ENCODE measurements around the gene TCN1.
A peak's percentile ranks its signal among the peaks of the same experiment; 100 is the strongest.
"Not testable (repeated sequence)": the region's sequence is repeated elsewhere in the genome, so short reads cannot be mapped to it uniquely, and the experiment has no call there.

Gene TCN1

GRCh38 chr11:59841514-59841913 lies 24.8 kb downstream of the TCN1 start:
- H3K4me3 ChIP-seq (ENCODE audit: low read depth, low read length), result no peak overlapping the region
- TF ChIP-seq CTCF (IDR thresholded peaks at IDR 0.05; ENCODE audit: low read depth, low read length), result no peak

DNA sequence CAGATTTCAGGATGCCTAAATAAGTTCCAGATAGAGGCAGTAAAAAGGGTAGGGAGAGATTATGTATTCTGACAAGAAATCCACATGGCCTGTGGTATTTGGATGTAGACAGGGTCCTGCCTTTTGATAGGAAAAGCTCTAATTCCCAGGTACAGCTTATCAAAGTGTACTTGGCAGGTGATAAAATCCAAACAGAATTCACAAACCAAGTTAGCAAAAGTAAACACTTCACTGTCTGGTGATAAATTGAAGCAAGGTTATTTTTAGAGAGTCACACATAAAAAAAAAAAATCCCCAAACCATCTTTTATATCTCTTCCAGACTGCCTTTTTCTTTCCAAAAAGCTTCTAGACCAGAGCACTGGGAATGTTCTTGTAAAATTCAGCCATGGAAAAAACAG lies 26.7 kb downstream of the TCN1 start:
- no peak for TF ChIP-seq CTCF (IDR thresholded peaks at IDR 0.05; ENCODE audit: low read depth, low read length)
- H3K4me3 ChIP-seq (ENCODE audit: low read depth, low read length), result no peak overlapping the region

- no peak for TF ChIP-seq CTCF (IDR thresholded peaks at IDR 0.05; ENCODE audit: low read depth, low read length)
These were observed 32.7 kb downstream of the TCN1 start for GRCh38 chr11:59833602-59834001.

GRCh38 chr11:59829358-59829757 lies 36.9 kb downstream of the TCN1 start:
- H3K4me3 ChIP-seq (ENCODE audit: low read depth, low read length), result no peak overlapping the region
- TF ChIP-seq CTCF (IDR thresholded peaks at IDR 0.05; ENCODE audit: low read depth, low read length), result no peak

More at GRCh38 chr11:59833602-59834001, 32.7 kb downstream of the TCN1 start:
- no peak overlapping the region for H3K4me3 ChIP-seq (ENCODE audit: low read depth, low read length)

DNA sequence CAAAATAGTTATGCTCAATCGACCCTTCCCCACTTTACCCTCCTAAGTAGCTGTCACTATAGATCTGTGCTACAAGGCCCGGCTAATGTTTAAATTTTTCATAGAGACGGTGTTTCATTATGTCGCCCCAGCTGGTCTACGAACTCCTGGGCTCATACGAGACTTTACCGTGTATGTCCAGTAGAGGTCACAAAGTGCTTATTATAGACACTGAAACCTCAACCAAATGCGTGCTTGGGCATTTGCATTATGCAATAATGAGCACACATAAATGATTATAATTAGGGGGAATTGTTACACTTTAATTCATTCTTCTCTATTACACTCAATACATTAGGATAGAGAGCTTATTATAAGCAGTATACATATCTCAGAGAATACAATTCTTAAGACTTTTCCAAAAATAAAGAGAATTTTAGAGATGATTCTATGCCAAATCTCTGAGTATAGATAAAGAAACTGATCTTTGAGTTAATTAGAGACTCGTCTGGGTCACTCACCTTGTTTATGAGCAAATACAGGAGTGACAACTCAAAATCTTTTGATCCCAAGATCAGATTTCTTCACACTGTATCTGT lies 43.2 kb downstream of the TCN1 start:
- peak; percentile 50 for TF ChIP-seq CTCF (IDR thresholded peaks at IDR 0.05; ENCODE audit: low read depth, low read length)

DNA sequence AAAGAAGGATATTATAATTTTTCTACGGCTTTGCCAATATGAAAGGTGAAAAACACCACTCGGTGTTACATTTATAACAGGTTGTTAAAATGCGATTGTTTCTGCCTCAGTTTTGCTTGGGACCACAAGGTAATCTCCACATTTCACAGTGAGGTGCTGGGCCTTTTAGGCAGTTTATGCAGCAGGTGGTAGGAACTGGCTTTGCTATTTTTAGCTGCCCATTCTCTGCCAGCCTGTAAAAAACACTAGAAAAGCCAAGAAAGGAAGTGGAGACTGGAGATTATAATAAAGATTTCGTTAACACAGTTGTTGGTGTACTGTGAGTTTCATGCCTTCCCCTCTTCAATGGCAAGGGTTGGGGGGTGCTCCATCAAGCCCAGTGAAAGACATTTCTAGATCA lies 47.7 kb downstream of the TCN1 start:
- H3K4me3 ChIP-seq (ENCODE audit: low read depth, low read length), result no peak overlapping the region
- TF ChIP-seq CTCF (IDR thresholded peaks at IDR 0.05; ENCODE audit: low read depth, low read length), result no peak

More for the DNA sequence above, 43.2 kb downstream of the TCN1 start:
- no peak overlapping the region for H3K4me3 ChIP-seq (ENCODE audit: low read depth, low read length)

- not testable (repeated sequence) for H3K4me3 ChIP-seq (ENCODE audit: low read depth, low read length)
These were observed 49.9 kb downstream of the TCN1 start for GRCh38 chr11:59816434-59816833.

GRCh38 chr11:59815754-59816153 lies 50.5 kb downstream of the TCN1 start:
- TF ChIP-seq CTCF (IDR thresholded peaks at IDR 0.05; ENCODE audit: low read depth, low read length), result no peak
- no peak overlapping the region for H3K4me3 ChIP-seq (ENCODE audit: low read depth, low read length)

Data from WI38 (cell line).